ENCODE results near the gene CADM1. TPM values are rescaled to one million over a fixed set of nuclear protein-coding genes. Genes with fewer than 3 reads are reported as not detected.

The CADM1 gene
- total RNA-seq, 1 experiment from 2014 or later = not detected

DNA sequence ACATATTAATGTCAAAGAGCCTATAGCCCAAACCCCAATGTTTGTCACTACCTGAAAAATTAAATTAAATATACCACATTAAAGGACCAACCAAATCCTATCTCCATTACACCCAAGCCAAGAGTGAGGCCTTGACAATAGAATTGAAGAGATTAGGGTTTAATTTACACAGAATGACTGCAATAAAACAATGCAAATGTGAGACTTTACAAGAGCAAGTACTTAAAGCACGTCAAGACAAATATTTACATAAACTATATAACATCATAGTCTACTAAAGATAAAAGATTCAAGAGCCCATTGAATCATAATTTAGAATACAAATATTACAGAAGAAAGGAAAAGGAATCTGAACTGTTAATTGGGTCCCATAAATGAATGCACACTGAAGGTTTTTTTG, 85.6 kb downstream of the CADM1 start:
- POLR2A ChIA-PET = no interaction called here
- intact Hi-C loops (cut with micrococcal nuclease) = no loop called here
- H3K4me3 Mint-ChIP-seq (ENCODE audit: unreplicated experiment) = no peak overlapping the region
- TF ChIP-seq, protein P1, sequence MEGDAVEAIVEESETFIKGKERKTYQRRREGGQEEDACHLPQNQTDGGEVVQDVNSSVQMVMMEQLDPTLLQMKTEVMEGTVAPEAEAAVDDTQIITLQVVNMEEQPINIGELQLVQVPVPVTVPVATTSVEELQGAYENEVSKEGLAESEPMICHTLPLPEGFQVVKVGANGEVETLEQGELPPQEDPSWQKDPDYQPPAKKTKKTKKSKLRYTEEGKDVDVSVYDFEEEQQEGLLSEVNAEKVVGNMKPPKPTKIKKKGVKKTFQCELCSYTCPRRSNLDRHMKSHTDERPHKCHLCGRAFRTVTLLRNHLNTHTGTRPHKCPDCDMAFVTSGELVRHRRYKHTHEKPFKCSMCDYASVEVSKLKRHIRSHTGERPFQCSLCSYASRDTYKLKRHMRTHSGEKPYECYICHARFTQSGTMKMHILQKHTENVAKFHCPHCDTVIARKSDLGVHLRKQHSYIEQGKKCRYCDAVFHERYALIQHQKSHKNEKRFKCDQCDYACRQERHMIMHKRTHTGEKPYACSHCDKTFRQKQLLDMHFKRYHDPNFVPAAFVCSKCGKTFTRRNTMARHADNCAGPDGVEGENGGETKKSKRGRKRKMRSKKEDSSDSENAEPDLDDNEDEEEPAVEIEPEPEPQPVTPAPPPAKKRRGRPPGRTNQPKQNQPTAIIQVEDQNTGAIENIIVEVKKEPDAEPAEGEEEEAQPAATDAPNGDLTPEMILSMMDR (IDR thresholded peaks at IDR 0.05; ENCODE audit: unreplicated experiment) = no peak
- BruUV-seq (replicated peaks) = no TSS peak
- DNase-seq (ENCODE audit: unreplicated experiment) = no peak
- H3K27ac Mint-ChIP-seq (ENCODE audit: low read depth, unreplicated experiment) = no peak overlapping the region
- CTCF ChIA-PET = interaction anchor here (0.6 kb wide), 1 partner anchor 622 kb away, joined by 3 read pairs; no protein-coding TSS in a partner anchor
- H3K4me1 Mint-ChIP-seq (ENCODE audit: insufficient read depth, unreplicated experiment) = no peaks in the 10 kb centered on the region
- H3K36me3 Mint-ChIP-seq (ENCODE audit: insufficient read depth, unreplicated experiment) = peaks cover 6% of the 10 kb centered on the region
- peaks cover 95% of the 10 kb centered on the region for H3K27me3 Mint-ChIP-seq (ENCODE audit: insufficient read depth, unreplicated experiment)
- H3K9me3 Mint-ChIP-seq (ENCODE audit: unreplicated experiment) = no peaks in the 10 kb centered on the region

DNA sequence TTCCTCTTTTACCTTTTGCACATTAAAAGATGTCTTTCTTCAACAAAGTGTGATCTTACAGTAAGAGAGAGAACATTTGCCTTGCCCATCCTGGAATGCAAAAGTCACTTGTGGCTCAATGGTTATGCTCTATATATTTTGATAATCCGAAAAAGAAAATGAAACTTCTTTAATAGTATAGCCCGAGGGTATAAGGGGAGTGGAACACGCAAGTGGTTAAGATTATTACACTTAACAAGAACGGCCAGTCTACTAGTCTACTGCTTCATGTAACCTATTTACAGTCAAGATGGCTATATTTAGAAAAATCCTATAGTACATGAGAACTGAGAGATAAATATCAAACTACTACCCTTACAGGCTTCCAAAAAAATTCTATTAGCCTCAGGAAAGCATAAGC, 86.1 kb downstream of the CADM1 start:
- POLR2A ChIA-PET = no interaction called here
- Mint-ChIP-seq H3K27me3 (ENCODE audit: insufficient read depth, unreplicated experiment) (peaks cover 95% of the 10 kb centered on the region), H3K4me1 (ENCODE audit: insufficient read depth, unreplicated experiment) (no peaks in the 10 kb centered on the region), H3K36me3 (ENCODE audit: insufficient read depth, unreplicated experiment) (peaks cover 6% of the 10 kb centered on the region), H3K4me3 (ENCODE audit: unreplicated experiment) (no peak overlapping the region), H3K9me3 (ENCODE audit: unreplicated experiment) (no peaks in the 10 kb centered on the region), H3K27ac (ENCODE audit: low read depth, unreplicated experiment) (no peak overlapping the region)
- CTCF ChIA-PET = interaction anchor here (0.6 kb wide), 1 partner anchor 621 kb away, joined by 3 read pairs; no protein-coding TSS in a partner anchor
- no peak for DNase-seq (ENCODE audit: unreplicated experiment)
- intact Hi-C loops (cut with micrococcal nuclease) = no loop called here
- TF ChIP-seq, protein P1 (IDR thresholded peaks at IDR 0.05; ENCODE audit: unreplicated experiment) = no peak
- no TSS peak for BruUV-seq (replicated peaks)

DNA sequence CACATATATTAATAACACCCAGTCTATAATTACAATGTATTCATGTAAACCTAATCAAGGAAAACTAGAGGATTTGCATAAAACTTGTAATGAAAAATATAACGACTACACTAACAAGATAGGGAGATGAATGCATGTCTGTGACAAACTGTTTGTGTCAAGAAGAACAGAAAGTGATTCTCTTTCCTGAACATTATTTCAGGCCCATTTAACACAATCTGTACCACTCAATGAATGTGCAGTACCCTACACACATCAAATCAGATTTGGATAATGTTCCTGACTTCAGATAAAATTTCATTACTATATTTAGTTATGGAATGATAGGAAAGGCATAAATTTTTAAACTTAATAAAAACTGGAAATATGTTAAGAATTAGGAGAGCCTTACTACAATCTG, 93.1 kb downstream of the CADM1 start:
- TF ChIP-seq, protein P1 (IDR thresholded peaks at IDR 0.05; ENCODE audit: unreplicated experiment) = no peak
- DNase-seq (ENCODE audit: unreplicated experiment) = no peak
- intact Hi-C loops (cut with micrococcal nuclease) = no loop called here
- ChIA-PET POLR2A (no interaction called here), CTCF (no interaction called here)
- Mint-ChIP-seq H3K9me3 (ENCODE audit: unreplicated experiment) (no peaks in the 10 kb centered on the region), H3K4me3 (ENCODE audit: unreplicated experiment) (no peak overlapping the region), H3K4me1 (ENCODE audit: insufficient read depth, unreplicated experiment) (no peaks in the 10 kb centered on the region), H3K36me3 (ENCODE audit: insufficient read depth, unreplicated experiment) (no peaks in the 10 kb centered on the region), H3K27ac (ENCODE audit: low read depth, unreplicated experiment) (no peak overlapping the region), H3K27me3 (ENCODE audit: insufficient read depth, unreplicated experiment) (peaks cover 80% of the 10 kb centered on the region)
- no TSS peak for BruUV-seq (replicated peaks)

DNA sequence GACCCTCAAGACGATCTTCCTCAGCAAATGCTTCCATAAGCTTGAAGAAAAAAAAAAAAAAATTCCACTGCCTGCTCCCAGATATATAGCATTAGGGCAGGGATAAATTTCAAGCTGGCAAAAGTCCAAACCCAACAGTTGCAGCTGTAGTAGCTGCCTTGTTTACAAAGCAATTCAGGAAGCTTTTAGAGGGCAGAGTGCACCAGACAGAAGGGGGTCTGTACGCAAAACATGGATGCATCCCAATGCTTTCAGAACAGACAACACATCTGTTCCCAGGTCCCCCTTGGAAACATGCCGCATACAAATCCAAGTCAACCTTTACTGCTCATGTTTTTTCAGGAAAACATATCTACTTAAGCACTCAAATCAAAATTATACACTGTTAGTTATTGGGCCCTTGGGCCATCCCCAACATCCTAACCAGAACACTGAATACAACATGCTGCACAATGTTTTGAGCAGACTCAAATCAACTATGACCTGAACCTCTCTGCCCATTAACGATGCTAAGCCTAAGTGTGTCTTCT, 94.5 kb downstream of the CADM1 start:
- no peak for DNase-seq (ENCODE audit: unreplicated experiment)
- TF ChIP-seq, protein P1 (IDR thresholded peaks at IDR 0.05; ENCODE audit: unreplicated experiment) = no peak
- ChIA-PET POLR2A (no interaction called here), CTCF (interaction anchor here (0.6 kb wide), 1 partner anchor 15 kb away, joined by 3 read pairs; no protein-coding TSS in a partner anchor)
- intact Hi-C loops (cut with micrococcal nuclease) = no loop called here
- Mint-ChIP-seq H3K27me3 (ENCODE audit: insufficient read depth, unreplicated experiment) (peaks cover 67% of the 10 kb centered on the region), H3K4me3 (ENCODE audit: unreplicated experiment) (no peak overlapping the region), H3K27ac (ENCODE audit: low read depth, unreplicated experiment) (no peak overlapping the region), H3K4me1 (ENCODE audit: insufficient read depth, unreplicated experiment) (no peaks in the 10 kb centered on the region), H3K36me3 (ENCODE audit: insufficient read depth, unreplicated experiment) (no peaks in the 10 kb centered on the region), H3K9me3 (ENCODE audit: unreplicated experiment) (no peaks in the 10 kb centered on the region)
- no TSS peak for BruUV-seq (replicated peaks)
